GM21515 (cell line): ENCODE data around the gene CAMK2N2.

ENCODE experiments used
- ATAC-seq: cut with Tn5 transposase; IDR thresholded peaks from one replicate; pipeline ENCODE4 v1.9.1; 2021; ENCODE audit not compliant: unreplicated experiment

CAMK2N2 gene

DNA sequence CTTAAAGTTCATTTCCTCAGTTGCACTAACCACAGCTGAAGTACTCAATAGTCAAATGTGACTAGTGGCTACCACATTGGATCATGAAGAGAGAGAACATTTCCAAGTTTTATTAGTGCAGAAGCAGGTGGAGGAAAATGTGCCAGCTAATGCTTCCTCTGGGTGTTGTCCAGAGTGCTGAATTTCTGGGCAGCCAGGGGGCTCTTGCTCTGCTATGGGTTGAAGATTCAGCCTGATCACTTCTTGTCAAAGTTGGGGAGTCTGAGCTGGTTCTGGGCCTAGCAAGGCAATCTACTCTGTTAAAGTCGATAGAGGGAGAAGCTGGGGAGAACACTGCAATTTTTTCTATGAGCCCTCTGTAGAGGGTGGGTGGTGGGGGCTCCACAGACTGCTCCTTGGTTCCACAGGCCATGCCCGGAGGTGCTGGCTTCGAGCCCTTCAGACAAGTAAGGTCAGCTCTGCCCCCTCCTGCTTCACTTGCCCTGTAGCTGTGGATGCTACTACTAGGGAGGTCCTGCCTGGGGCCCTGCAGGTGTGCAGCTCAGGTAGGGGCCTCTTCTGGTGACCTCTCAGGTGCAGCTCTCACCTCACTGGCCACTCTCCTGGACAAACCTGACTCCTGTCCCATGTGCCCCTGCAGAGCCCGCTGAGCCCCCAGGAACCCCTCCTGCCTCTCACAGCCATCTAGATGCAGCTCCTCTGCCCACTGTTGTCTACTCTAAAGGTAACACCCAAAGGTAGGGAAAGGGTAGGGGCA is 20.8 kb downstream of the CAMK2N2 start:
- ATAC-seq = no peak

GRCh38 chr3:184239708-184240107 is 21.6 kb downstream of the CAMK2N2 start:
- ATAC-seq = no peak

DNA sequence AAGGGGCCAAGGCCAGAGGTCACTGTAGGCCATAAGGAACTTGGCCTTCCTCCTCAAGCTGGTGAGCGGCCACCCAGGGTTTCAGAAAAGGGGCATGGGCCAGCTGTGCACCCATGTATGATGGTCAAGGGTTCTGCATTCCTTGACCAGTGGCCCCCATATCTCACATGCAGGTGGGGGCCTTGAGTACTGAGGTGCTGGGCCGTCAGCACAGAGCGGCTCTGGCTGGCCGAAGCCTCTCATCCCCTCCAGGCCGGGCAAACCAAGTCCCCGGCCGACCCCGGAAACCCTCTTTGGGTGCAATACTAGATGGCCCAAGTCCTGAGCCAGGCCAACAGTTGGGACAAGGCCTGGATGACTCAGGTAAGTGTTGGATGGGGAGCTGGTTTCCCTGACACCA is 22.1 kb downstream of the CAMK2N2 start:
- no peak for ATAC-seq

GRCh38 chr3:184238246-184238818 is 23.0 kb downstream of the CAMK2N2 start:
- no peak for ATAC-seq

GRCh38 chr3:184237807-184238206 is 23.5 kb downstream of the CAMK2N2 start:
- no peak for ATAC-seq

DNA sequence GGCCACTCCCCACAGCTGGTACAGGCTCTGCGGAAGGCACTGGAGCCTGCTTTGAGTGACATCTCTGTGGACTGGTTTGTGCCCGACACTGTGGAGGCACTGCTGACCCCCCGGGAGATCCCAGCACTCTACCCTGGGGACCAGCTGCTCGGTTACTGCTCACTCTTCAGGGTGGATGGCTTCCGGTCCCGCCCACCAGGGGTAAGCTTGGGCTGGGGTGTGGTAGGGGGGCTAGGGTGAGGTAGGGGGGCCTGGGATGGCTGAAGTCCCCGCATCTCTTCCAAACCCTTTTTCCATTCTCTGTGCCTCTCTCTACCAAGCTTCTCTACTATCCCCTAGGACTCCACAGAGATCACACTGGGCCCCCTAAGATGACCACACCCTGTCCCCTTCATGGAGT is 24.1 kb downstream of the CAMK2N2 start:
- no peak for ATAC-seq

DNA sequence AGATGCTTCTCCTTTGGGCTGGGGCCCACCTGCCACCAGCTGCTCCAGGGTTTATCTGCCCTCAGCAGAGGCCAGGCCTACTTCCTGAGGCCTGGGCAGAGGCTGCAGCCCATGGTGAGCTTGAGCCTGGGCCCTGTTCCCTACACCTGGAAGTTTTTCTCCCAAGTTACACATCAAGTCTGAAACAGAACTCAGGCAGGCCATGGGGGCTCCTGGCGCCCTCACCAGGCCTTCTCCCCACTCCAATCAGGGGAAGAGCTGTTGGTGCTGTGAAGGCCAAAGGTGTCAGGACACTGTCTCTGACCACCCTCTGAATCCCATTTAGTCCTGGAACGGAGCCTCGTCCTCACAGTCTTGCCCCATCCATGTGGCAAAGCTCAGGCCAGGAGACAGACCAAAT is 24.7 kb downstream of the CAMK2N2 start:
- ATAC-seq = no peak

- no peak for ATAC-seq
These were observed 25.3 kb downstream of the CAMK2N2 start for GRCh38 chr3:184236033-184236410.

- no peak for ATAC-seq
These were observed 25.8 kb downstream of the CAMK2N2 start for GRCh38 chr3:184235381-184236032.

- ATAC-seq = no peak
These were observed 26.5 kb downstream of the CAMK2N2 start for GRCh38 chr3:184234671-184235380.

GRCh38 chr3:184234224-184234623 is 27.1 kb downstream of the CAMK2N2 start:
- no peak for ATAC-seq

DNA sequence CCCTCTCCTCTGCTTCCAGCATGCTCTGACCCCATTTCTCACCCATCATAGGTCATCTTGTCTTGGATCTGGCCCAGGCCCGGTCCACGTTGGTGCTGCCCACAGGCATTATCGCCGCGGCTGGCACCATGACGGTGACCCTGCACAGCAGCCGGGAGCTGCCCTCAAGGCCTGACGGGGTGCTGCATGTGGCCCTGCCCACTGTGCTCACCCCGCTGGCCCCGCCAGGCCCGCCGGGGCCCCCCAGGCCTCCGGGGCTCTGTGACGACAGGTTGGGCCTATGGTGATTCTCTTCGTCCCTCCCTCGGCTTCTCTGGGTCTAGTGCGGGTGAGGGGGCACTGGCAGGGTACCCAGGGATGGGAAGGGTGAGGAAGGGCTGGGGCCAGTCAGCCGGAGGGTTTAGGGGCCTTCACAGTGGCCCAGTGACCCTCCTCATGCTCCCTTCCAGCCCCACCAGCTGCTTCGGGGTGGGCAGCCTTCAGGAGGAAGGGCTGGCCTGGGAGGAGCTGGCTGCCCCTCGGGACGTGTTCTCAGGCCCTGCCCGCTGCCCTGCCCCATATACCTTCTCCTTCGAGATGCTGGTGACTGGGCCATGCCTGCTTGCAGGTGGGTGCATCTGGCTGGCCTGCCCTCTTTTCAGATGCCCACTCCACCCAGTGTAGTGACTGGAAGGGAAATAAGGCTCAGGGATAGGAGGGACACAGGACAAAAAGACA is 28.1 kb downstream of the CAMK2N2 start:
- ATAC-seq = no peak

- no peak for ATAC-seq
These were observed 29.7 kb downstream of the CAMK2N2 start for GRCh38 chr3:184231671-184232070.

DNA sequence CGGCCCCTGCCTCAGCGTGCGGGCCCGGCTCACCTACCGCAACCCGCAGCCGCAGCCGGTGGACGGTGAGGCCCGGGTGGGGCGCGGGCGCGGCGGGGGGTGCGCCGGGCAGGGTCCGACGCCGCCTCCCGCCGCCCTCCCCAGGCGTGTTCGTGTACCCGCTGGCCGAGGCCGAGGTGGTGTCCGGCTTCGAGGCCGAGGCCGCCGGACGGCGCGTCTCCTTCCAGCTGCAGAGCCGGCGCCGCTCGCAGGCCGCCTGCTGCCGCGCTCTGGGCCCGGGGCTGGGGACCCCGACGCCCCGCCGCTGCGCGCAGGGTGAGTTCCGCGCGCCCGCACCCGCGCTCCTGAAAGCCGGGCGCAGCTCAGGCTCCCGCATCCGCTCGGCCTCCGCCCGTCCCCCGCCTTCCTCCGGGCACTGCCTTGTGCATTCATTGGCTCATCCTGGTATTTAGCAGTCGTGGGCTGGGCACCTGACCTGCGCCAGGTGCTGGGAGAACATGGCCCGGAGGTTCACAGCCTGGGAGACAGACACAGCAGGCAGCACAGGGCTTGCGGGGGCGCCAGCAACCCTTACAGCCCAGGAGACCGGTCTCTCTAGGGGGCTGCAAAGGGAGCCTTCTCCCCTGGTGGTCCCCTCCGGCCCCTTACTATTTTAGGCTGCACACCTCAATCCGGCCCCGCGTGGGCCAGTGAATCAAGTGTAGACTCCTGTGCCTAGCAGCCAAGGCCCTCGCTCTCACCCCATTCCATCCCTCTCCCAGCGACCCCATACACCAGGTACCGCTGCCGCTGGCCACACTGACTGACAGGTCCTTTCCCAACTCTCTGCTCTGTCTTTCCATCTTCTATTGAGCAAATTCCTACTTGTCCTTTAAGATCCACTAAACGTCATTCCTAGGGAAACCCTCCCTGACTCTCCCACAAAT is 30.5 kb downstream of the CAMK2N2 start:
- ATAC-seq = no peak

DNA sequence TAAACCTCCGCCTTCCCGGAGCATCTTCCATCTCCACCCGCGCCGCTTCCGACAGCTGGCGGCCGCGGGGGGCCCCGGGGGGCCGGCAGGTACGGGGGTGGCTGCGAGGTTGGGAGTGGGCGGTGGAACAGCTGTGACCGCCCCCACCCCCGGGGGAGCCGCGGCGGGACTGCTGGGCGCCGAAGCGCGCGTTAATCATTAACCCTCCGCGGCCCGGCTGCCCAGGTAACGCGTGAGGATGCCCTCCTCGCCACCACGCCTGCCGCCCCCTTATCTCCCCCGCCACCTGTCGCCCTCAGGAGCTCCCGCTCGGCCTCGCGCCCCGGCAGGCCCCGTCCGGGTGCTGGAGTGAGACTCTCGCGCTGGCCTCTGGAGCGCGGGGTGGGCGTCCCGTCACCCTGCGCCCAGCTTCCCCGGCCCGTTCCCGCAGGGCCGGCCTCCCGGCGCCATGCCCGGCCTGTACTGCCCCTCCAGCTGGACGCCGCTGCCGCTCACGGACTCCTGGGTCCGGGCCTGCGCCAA is 31.2 kb downstream of the CAMK2N2 start:
- ATAC-seq = no peak

GRCh38 chr3:184229394-184230080 is 31.8 kb downstream of the CAMK2N2 start, which contains the start of gene VWA5B2:
Gene VWA5B2, plus strand, starts transcription at chr3:184229585. Its CDS starts 944 bp downstream, at chr3:184230529.
- peak; percentile 72 for ATAC-seq

GRCh38 chr3:184228376-184229137 is 32.8 kb downstream of the CAMK2N2 start:
- no peak for ATAC-seq

DNA sequence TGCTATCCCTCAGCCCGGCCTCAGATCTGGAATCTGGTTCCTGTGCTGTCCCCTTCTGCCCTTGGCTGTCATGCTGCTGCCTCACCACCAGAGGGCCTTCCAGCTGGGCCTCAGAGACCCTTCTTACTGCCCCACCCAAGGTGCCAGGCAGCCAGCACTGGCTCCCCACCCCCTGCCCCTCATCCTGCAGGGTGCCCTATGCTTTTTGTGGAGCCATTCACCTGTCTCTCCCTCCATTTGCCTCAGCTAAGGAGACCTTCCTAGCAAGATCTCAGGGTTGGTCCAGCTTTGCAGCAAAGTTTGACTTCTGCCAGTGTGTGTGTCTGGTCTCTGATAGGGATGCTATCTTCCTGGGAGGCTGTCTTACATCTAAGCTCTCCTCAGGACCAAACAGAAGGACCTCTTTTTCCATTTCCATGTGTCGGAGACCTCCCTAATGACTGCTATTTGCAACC is 33.8 kb downstream of the CAMK2N2 start:
- ATAC-seq = peak; percentile 58
